Panc1 (cell line): ENCODE data around the gene CNOT4. TPM values are rescaled to one million over a fixed set of nuclear protein-coding genes. Genes with fewer than 3 reads are reported as not detected.
"Not testable (repeated sequence)": the region's sequence is repeated elsewhere in the genome, so short reads cannot be mapped to it uniquely, and the experiment has no call there.

Source experiments
- ATAC-seq: fragments of 200-7000 bp; cut with Tn5 transposase; 2 replicates; pipeline ENCODE4 v1.9.1; 2020; ENCODE audit warnings: mild to moderate bottlenecking, moderate library complexity
- BruUV-seq: library from RNA; stranded (reverse); fragments of 400-500 nt; replicated peaks from 2 replicates; lab custom pipeline; 2021; lab: Mats Ljungman, UMichigan
- CTCF ChIA-PET: fragments of 300-600 bp; sonication (Branson Sonifier 250); formaldehyde crosslinking; loops from one replicate; lab custom pipeline; 2022; ENCODE audit warnings: antibody characterized with exemption; lab: Charles Lee
- POLR2A ChIA-PET: fragments of 300-600 bp; sonication (Branson Sonifier 250); formaldehyde crosslinking; loops from one replicate; lab custom pipeline; 2022; ENCODE audit warnings: antibody characterized with exemption; lab: Charles Lee
- DNase-seq: peaks from one replicate; pipeline ENCODE4 v3.0.0-alpha.2; 2010; ENCODE audit warnings: low read depth, low spot score
- H3K27ac ChIP-seq: 2 replicates; pipeline ENCODE4 v1.5.1; 2011; ENCODE audit warnings: mild to moderate bottlenecking, low read length, inconsistent platforms
- H3K27me3 ChIP-seq: fragments of 200-500 bp; sonication (Bioruptor generic); 2 replicates; pipeline ENCODE4 v1.6.0; 2014; ENCODE audit warnings: low read length, inconsistent platforms; ENCODE audit not compliant: control insufficient read depth, insufficient read depth
- H3K36me3 ChIP-seq: fragments of 200-500 bp; sonication (Bioruptor generic); 2 replicates; pipeline ENCODE4 v1.5.1; 2014; ENCODE audit warnings: inconsistent platforms, mild to moderate bottlenecking, low read length, moderate library complexity; ENCODE audit not compliant: control insufficient read depth, insufficient read depth
- H3K4me1 ChIP-seq: 2 replicates; pipeline ENCODE4 v1.5.1; 2011; ENCODE audit warnings: inconsistent platforms, mild to moderate bottlenecking, low read length, moderate library complexity; ENCODE audit not compliant: control insufficient read depth, insufficient read depth
- H3K4me3 ChIP-seq, 2 experiments: 2 replicates each; pipeline ENCODE4 v1.5.1; 2011 to 2012; ENCODE audit warnings: low read depth in 2 of 2, low read length in 2 of 2, mild to moderate bottlenecking in 2 of 2, inconsistent platforms in 1 of 2, moderate library complexity in 1 of 2
- H3K9me3 ChIP-seq: fragments of 200-500 bp; sonication (Bioruptor generic); 2 replicates; pipeline ENCODE4 v1.5.1; 2014; ENCODE audit warnings: low read depth, mild to moderate bottlenecking, inconsistent platforms, low read length, moderate library complexity; ENCODE audit not compliant: control insufficient read depth, insufficient read depth
- CTCF ChIP-seq: fragments of 450-650 bp; IDR thresholded peaks from 2 replicates; pipeline ENCODE4 v1.5.1; 2017; ENCODE audit warnings: mild to moderate bottlenecking
- POLR2AphosphoS5 ChIP-seq: IDR thresholded peaks from 2 replicates; pipeline ENCODE4 v1.6.1; 2012; ENCODE audit warnings: mild to moderate bottlenecking, low read depth, low read length, moderate library complexity
- REST ChIP-seq, 2 experiments: IDR thresholded peaks; 2 replicates each; pipeline ENCODE4 v1.6.1; 2011 to 2012; ENCODE audit warnings: low read depth in 2 of 2, control low read depth in 1 of 2, low read length in 1 of 2, mild to moderate bottlenecking in 1 of 2, moderate library complexity in 1 of 2; ENCODE audit not compliant: insufficient read depth in 1 of 2
- SIN3A ChIP-seq: IDR thresholded peaks from 2 replicates; pipeline ENCODE4 v1.6.1; 2012; ENCODE audit warnings: low read depth, mild to moderate bottlenecking, low read length, moderate library complexity, borderline replicate concordance; ENCODE audit not compliant: insufficient read depth
- TCF7L2 ChIP-seq: IDR thresholded peaks from 2 replicates; pipeline ENCODE4 v1.6.1; 2011; ENCODE audit warnings: mild to moderate bottlenecking, low read depth, low read length, inconsistent platforms
- in situ Hi-C: cut with HindIII; loops from 2 replicates; pipeline ENCODE4 v1.10.0; 2016; ENCODE audit warnings: low sequenced_read_pairs, low pct_unique_long_range_greater_than_20kb
- intact Hi-C: fragments of 100-400 bp; cut with micrococcal nuclease; formaldehyde crosslinking; loops from one replicate; pipeline ENCODE4 v1.10.0; 2022; ENCODE audit not compliant: unreplicated experiment
- total RNA-seq: library from RNA; stranded (reverse); gene quantifications from one replicate; pipeline ENCODE4 v1.2.1, GENCODE V29; 2021; ENCODE audit not compliant: unreplicated experiment

The CNOT4 gene
- total RNA-seq, 1 experiment from 2014 or later = 22.3 TPM

GRCh38 chr7:135501402-135501801 lies 8.5 kb downstream of the CNOT4 start:
- ATAC-seq = no peak
- in situ Hi-C loops = no loop called here

GRCh38 chr7:135499818-135500217 lies 10.1 kb downstream of the CNOT4 start:
- no peak for TF ChIP-seq SIN3A
- no peak for TF ChIP-seq CTCF
- TF ChIP-seq TCF7L2 = no peak
- no peak for TF ChIP-seq REST (IDR thresholded peaks at IDR 0.05; ENCODE audit: insufficient read depth in 1 of 2, low read depth in 2 of 2, low read length in 1 of 2)
- no peak for TF ChIP-seq POLR2AphosphoS5
- no TSS peak for BruUV-seq
- DNase-seq (no peak), ATAC-seq (no peak)
- ChIA-PET CTCF (no interaction called here), POLR2A (interaction anchor here (0.6 to 0.7 kb wide), 2 partner anchors 34 to 87 kb away, joined by 3 read pairs; no protein-coding TSS in a partner anchor)
- intact Hi-C loops = loop anchor here (5.0 to 10.0 kb wide), 2 partner anchors 83 to 215 kb away; no protein-coding TSS in a partner anchor
- in situ Hi-C loops = no loop called here
- no peak overlapping the region; the same call in 1 of the 2 replicates for H3K27ac ChIP-seq
- no peak overlapping the region for H3K4me3 ChIP-seq
- no peaks in the 10 kb centered on the region for H3K9me3 ChIP-seq
- no peaks in the 10 kb centered on the region for H3K4me1 ChIP-seq
- no peaks in the 10 kb centered on the region for H3K36me3 ChIP-seq
- H3K27me3 ChIP-seq = no peaks in the 10 kb centered on the region

More at GRCh38 chr7:135501402-135501801, 8.5 kb downstream of the CNOT4 start:
- intact Hi-C loops = loop anchor here (10.0 kb wide), 1 partner anchor 217 kb away; no protein-coding TSS in a partner anchor
- H3K36me3 ChIP-seq = no peaks in the 10 kb centered on the region
- CTCF ChIA-PET = no interaction called here
- POLR2A ChIA-PET = interaction anchor here (0.6 kb wide), 1 partner anchor 8 kb away, joined by 3 read pairs; the partner anchor contains the start of gene CNOT4
- no peak overlapping the region for H3K4me3 ChIP-seq
- TF ChIP-seq SIN3A (no peak), CTCF (peak; percentile 27; the same call in 1 of the 2 replicates), POLR2AphosphoS5 (no peak)
- H3K27ac ChIP-seq = no peak overlapping the region
- no peak for DNase-seq
- no peaks in the 10 kb centered on the region for H3K9me3 ChIP-seq
- no peaks in the 10 kb centered on the region for H3K27me3 ChIP-seq
- no peaks in the 10 kb centered on the region for H3K4me1 ChIP-seq
- BruUV-seq = TSS peak; percentile 22

GRCh38 chr7:135497161-135497560 lies 12.7 kb downstream of the CNOT4 start:
- H3K27me3 ChIP-seq, DNase-seq, BruUV-seq, H3K4me1 ChIP-seq, ATAC-seq, H3K27ac ChIP-seq, POLR2A ChIA-PET, in situ Hi-C loops, H3K9me3 ChIP-seq, CTCF ChIA-PET, H3K4me3 ChIP-seq, H3K36me3 ChIP-seq: not testable (repeated sequence)
- intact Hi-C loops = loop anchor here (5.0 kb wide), 1 partner anchor 80 kb away; no protein-coding TSS in a partner anchor
